HG03469 (cell line): ENCODE measurements around the gene PSMD6.

Experiments used
- ATAC-seq: cut with Tn5 transposase; IDR thresholded peaks from one replicate; pipeline ENCODE4 v1.9.1; 2021; ENCODE audit warnings: mild to moderate bottlenecking, moderate library complexity, moderate number of reproducible peaks; ENCODE audit not compliant: unreplicated experiment

Gene PSMD6

DNA sequence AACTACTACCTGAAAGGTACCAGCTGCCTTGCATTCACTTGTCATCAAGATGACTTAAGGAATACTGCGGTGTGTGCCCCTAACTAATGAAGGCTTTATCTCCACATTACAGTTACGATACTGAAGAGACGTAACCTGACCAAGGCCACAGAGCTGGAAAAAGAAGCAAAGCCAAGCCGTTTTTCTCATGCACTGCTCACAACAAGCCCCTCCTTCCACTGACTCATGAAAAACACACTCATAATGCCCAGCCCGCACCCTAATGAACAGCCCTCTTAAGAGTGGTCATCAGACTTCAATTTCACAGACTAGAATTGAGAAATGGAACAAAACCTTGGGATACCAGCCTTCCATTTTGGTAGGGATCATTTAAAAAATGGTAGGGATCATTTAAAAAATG lies 11.6 kb downstream of the PSMD6 start:
- no peak for ATAC-seq

DNA sequence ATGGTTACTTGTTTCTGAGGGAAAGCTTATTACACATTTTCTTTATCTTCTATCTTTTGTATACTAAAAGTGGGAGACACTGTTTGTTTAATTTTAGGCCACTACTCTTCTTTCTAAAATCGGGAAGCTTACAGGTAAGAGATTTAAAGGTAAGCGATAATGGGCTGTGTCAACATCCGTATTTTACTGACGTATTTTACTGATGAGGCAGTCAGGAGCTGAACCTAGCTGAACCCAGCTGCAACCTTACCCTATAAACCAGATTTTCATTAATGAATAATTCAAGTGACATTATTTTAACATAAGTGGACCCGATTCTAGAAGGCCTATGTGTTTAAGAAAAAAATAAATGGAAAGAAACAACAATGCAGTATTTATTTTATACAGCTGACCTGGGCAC lies 13.1 kb downstream of the PSMD6 start:
- no peak for ATAC-seq

DNA sequence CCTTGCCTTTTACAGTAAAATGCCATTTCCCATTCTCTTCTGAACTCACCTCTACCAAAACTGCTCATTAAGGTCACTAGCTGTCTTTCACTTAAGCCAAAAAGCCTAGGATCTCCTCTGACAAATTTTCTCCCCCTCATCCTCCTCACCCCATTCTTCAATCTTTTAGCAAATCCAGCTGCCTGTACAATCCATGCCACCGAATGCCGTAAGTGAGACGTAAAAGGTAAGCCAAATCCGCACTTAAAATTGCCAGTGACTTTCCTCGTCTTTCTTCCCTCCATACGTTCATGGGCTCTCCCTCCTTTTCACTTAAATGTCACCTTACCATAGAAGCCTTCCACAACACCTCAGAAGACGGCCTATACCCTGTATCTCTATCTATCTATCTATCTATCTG lies 13.8 kb downstream of the PSMD6 start:
- no peak for ATAC-seq

DNA sequence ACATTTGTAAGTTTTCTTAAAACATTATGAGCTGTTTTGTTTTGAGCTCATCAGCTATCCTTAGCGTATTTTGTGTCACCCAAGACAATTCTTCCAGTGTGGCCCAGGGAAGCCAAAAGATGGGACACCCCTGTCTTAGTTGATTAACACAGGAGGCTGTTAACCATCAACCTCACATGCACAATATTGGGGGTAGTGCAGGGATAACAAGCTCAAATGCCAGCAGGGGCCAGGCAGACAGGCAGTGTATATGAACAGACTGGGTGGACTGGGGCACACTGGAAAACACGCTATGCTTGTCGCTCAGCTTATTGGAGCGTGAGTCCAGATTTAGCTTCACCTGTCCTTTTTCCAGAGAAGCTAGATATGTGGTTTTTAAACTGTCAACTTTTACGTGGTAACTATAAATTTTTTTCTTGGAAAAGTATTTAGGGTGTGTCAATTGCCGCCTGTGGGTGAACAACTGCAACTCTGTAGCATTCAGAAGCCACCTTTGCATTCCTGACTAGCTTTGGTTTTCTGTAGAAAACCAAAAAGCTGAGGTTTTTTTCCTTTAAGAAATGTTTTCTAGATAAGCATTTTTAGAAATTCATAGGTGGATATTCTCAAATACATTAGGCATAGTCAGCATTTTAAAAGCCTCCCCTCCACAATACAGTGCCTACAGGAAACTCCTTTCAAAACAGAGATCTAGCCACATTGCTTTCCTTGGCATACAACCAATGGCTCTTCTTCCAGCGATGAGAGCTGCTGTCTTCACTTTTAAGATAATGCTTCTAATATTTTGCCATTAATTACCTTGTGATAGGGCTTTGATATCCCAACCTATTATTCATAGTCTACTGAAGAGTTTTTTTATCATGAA lies 14.6 kb downstream of the PSMD6 start:
- ATAC-seq: no peak

DNA sequence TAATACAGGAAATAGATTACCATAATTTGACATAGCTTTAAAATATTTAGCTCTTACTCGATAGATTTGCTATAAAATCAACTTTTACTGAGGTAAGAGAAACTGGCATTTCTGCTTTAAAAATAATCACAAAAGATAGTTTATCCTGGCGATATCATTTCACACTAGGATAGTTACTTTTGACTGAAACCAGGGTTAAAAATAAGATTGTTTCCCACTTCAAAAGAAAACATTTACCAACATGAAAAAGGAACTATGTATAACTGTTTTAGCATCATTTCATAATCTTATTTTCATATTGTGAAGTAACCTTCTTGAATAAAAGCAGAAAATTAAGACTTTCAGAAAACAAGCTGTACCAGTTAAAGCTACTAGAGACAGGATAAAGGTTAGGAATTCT lies 15.3 kb downstream of the PSMD6 start:
- no peak for ATAC-seq

DNA sequence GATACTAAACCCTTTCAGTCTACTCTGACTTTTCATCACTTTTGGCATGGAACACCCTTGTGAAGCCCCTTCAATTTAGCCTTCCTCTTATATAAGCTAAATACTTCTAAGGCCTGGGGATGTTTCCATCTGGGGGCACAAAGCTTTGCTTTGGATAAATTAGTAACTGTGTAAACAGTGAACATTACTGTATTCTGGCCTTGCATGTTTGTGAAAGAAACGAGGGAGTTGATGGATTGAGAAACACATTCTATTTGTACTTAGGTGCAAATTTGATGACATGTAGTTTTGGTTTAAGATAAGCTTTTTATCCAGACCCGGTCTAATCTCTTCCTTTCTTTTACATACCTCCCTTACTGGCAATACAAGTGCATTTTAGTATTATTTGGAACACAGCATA lies 19.7 kb downstream of the PSMD6 start:
- no peak for ATAC-seq

DNA sequence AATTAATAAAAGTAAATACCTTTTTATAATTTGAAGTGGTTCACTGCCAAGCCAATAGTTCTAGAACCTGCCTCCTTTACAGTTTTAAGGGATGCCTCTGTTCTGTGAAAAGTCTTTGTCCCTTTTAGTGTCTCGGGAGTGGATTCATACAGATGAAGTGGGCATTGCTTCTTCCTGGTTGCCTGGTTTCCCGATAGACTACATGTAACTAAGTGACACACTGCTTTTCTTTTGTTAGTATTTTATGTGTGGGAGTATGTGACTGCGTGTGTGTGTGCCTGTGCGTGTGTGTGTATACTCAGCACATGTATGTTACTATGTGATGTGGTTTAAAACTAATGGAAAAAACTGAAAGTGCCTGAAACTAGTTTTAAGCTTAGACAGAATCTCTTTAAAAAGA lies 21.1 kb downstream of the PSMD6 start:
- ATAC-seq: no peak

DNA sequence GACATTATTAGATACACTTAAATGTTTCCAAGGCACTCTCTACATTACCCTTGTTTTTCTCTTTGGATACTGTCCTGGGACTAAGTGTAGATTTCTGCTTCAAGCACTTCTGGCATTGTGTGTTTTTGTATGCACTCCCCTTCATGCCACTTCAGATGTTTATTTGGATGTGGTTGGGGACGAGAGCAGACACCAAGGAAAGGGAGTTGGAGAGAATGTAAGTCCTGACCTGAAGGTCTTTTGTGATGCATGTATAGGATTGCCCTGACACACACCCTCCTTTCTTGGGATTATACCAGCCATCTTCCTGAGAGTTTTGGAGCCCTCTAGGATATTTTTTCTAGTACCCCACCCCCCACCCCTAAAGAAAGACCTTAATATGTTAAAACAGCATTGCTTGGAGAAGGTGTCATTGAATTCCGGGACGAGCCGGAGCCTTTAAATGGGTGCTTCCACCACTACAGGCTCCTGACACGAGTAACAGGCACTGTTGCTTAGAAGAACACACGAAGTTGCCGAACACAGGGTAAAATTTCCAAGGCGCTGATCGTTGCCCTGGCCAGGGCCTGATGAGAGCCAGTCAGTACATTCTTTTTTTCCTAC lies 22.7 kb downstream of the PSMD6 start:
- no peak for ATAC-seq

DNA sequence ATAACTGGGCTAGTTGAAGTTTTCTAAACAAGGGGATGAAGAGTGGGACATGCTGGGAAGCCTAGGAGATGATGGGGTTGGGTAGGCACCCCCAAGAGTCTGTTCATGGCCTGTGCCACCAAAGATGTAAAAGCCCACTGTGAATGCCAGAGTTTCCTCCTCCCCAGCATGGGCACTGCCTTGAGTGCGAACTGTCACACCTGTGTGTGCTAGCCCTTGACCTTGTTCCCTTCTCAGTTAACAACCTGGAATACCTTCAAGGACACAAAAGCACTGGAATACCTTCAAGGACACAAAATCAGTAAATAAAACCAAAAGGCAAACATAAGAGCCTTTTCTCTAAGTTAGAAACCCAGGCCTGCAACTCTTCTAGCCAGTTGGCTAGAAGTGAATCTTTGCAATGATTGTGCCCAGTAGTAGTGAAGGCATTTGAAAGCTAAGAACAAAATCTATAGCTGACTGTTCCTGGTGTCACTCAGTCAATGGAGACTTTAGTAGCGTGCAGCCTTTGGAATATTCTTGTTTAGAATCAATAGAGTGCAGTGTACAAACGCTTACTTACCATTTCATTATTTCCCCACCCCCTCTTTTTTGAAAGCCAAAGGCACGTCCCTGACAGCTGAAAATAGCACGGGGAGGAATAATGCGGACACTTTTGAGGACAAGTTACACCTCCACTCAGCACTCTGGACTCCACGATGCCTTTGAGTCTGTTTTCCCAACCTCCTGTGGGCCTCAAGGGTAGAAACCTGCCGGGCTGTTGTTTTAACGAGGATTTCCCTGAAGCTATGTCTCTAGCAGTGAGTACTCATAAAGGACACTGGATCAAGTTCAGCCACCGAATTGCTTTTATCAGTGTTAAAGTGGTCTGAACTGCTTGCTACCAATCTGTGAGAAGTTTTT lies 24.2 kb downstream of the PSMD6 start:
- ATAC-seq: no peak

DNA sequence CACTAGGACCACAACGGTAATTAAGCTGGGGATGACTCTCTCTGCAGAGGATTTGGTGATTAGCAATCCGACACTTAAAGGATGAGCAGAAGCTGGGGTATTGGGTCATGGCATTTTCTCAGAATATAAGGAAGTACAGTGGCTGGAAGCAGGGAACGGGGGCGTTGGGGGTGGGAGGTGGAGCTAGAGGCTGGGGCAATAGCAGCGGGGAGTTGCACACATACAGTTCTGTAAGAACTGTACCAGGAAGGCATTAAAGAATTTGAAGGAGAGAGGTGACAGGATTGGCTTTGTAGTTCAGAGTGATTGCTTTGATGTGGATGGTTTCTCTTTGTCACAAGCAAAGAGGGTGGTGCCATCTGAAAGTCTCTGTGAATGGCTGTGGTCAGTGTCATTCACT lies 28.2 kb downstream of the PSMD6 start:
- ATAC-seq: no peak

DNA sequence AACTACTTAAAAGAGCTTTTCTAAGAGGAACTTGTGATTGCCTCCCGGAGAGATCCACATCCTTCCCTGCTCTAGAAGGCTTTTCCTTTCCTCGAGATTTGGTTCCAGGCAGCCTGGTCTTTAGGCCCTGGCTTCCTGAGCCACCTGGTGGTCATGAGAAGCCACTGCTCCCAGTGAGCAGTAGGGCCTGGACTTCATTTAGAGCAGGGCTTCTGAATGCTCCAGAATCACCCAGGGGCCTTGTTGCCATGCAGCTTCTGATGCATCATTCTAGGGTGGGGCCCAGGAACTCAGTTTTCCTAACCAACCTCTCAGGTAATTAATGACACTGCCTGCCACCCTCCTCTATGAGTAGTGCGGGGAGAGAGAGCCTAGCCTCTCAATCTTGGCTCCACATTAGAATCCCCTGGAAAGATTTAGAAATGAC lies 29.6 kb downstream of the PSMD6 start:
- peak; percentile 54 for ATAC-seq

DNA sequence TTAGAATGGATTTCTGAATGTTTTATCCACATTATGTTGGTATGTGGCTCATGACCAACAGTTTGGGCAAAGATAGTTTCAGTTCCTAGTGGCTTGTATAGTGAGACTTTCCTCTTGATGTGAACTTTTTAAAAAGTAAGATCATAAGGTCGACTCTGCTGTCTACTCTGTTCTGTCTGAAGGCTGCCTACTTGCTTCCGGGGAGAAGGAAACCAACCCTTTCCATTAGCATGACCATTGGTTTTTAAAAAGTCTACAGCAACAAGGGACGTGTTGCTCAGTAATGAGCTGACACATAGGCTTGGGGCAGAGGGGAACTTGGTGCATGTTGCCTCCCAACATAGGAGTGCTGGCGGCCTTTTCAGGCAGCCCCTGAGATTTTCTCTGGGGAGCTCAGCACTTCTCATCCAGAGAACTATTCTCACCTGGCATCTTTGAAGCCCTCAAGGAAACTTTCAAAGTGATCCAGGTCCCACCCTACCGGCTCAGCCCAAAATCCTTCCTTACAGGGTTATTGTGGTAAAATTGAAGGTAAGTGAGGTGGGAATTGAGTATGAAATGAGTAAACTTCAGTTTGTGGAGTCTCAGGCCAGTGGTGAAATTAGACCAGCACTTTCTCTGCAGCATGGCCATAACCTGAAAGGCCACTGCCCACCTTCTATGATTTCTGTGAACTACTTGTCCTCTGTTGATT lies 30.6 kb downstream of the PSMD6 start:
- ATAC-seq: no peak

DNA sequence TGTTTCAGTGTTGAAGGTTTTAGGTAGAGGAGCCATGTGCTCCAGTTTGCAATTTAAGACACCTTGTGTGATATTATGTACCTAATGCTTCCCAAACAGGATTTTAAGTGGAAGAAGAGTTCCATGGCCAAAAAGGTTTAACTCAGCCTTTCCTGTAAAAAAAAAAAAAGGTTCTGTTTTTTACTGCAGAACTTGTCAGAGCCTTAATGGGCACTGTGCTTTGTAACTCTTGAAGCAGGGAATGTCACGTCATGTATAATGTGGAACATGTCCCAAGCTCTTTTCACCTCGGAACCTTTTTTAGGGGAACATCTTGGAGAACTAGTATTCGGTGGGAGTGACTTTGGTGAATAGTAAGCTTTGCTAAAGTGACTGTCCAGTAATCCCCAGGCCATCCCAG lies 31.6 kb downstream of the PSMD6 start:
- ATAC-seq: no peak

DNA sequence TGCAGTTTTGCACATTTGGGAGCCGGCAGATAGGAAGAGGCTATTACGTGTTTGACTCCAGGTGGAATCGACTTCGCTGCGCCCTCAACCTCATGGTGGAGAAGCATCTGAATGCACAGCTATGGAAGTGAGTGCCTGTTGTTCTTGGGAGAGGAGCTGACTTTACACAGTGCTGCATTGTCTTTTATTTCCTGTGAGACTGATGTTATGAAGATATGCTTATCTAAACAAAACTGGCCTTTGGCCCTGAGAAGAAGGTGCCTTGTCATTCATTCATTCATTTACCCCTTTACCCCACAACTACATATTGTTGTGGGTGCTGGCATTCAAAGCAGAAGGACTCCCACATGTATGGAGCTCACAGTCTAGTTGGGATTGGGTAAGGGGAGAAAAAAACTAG lies 32.6 kb downstream of the PSMD6 start:
- no peak for ATAC-seq

DNA sequence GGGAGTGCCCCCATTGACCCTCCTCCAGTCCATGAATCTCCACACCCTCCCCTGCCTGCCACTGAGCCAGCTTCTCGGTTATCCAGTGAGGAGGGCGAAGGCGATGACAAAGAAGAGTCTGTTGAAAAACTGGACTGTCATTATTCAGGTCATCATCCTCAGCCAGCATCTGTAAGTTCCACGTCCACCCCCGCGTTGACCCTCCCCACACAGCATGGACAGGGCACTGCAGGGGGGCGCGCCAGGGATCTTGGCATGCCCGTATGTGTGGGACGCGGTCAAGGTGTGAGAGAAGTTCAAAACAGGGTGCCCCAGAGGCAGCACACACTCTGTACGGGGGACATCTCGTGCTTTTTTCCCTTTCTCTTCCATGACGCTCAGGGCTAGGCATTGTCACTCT lies 33.1 kb downstream of the PSMD6 start:
- ATAC-seq: no peak

DNA sequence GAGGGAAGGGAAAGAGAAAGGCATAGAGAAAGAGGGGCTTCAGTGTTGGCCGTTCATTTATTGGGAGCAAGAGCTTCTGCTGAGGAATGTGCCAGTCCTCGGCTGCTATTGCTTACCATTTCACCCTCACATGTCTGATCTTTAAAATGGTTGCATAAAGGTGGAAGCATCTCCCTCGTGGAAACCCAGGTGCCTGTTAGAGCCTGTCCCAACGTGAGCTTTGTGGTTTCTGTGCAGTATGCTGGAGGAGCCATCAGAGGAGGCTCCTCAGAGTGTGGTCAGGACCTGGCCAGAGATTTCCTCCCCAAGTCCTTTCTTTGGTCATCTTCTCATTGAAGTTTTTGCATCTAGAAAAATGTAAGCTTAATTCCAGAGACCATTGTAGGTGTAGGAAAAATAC lies 34.4 kb downstream of the PSMD6 start:
- no peak for ATAC-seq

DNA sequence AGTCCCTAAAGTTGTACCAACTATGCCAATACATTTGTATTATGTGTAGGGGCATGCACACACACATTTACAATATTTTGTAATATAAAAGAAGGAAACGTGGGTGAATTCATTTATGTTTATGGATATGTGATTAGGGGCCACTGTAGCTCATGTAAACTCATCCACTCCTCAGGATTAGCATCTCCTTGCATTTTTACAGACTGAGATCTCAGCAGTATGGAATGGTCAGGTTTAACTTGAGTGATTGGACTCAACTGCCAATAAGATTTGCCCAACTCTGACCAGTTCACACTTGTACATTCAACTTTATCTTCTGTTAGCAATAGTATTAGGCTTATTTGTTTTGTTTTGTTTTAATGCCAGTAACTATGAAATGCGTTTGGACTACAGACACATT lies 36.5 kb downstream of the PSMD6 start:
- ATAC-seq: no peak

DNA sequence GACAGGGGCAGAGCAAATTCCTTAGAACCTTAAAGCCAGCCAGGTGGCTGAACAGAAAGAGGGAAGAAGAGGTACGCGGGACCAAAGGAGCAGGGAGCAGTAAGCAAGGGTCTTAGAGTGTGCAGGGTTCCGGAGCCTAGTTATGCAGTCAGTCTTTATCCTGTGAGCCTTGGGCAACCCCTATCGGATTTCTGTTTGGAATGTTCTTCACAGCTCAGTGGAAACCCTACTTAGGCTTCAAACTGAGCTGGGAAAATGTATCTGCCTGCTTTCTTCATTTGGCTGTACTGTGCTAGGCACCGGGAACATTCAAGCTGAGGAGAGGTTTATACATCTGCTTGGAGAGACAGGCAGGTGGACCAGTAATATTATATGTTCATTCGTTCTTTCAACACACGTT lies 37.1 kb downstream of the PSMD6 start:
- no peak for ATAC-seq

DNA sequence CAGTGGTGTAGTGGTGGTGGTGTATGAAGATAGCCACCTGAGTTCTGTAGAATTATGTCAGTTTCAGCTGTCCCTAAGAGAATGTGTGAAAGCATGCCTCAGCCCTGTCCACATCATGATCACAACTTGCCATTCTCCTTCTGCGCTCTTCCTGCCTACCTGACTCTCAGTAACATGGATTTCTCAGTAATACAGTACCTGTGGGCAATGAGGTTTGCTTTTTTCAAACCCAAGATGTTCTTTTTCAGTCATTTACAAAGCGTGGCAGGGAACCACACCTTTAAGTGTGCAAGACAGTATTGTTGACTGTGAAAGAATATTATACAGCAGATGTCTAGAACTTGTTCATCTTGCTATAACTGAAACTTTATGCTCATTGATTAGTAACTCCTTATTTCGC lies 38.9 kb downstream of the PSMD6 start:
- ATAC-seq: no peak

DNA sequence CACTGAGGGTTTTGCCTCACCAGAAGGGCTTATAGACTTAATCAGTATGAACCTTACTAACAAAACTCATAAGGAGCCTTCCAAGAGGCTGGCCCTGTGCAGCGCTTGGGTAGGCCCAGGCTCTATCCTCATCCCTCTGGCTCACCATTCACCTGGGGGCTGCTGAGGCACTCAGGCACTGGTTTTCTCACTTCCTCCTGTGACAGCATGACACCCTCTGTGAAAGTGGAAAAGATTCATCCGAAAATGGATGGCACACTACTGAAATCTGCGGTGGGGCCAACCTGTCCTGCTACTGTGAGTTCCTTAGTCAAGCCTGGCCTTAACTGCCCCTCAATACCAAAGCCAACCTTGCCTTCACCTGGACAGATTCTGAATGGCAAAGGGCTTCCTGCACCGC lies 41.3 kb downstream of the PSMD6 start:
- ATAC-seq: no peak
